Epithelial cell of alveolus of lung (primary cell): ENCODE results near the gene LCE3A. TPM values are rescaled to one million over a fixed set of nuclear protein-coding genes. Genes with fewer than 3 reads are reported as not detected.

Source experiments
- total RNA-seq: library from RNA; depleted of rRNA; stranded (reverse); fragments of >200 nt; gene quantifications from 2 replicates; pipeline ENCODE4 v1.2.1, GENCODE V29; 2015

LCE3A gene
- total RNA-seq = not detected in 2 replicates

GRCh38 chr1:152622803-152623202 lies at the start of gene LCE3A:
LCE3A (minus strand) TSS chr1:152623103; CDS start chr1:152623103, 0 bp downstream.

DNA sequence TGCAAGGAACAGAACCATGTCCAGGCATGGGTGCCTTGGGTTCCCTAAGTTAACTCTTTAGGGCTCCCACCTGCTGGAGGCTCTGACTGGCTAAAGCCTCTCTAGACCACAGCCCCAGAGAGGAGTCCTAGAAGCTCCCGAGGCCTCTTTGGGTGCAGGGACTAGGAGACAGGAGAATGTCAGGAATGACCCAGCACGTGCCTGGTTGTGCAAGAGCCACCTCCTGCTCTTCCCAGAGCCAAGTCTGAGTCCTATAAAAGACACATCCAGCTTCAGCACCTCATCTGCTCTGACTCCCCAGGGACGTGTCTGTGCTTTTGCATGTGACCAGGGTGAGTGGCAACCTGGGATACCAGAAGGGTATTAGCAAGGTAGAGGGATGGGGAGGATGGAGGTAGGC lies 40.2 kb upstream of the LCE3A start, which contains the start of gene LCE2D:
Gene LCE2D (plus strand): TSS at position 283 of the 400 bp plus-strand sequence. CDS start 726 bp downstream, outside the sequence.

DNA sequence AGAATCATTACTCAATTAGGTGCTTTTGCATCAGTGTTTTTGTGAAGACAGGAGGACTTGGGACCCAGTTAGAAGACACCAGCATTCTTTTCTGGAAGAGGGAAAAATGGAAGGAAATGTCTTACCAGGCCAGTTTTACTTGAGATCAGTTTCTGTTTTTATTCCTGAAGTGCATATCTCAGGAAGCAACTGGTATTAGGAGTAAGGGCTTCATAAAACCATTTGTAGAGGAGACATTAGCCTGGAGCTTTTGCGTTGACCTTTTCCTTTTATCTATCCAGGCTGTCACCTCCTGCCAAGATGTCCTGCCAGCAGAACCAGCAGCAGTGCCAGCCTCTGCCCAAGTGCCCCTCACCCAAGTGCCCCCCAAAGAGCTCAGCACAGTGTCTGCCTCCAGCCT lies 9.4 kb downstream of the LCE3A start, which contains the start of gene LCE3B:
Gene LCE3B (plus strand): TSS at position 301 of the 400 bp plus-strand sequence. CDS start 0 bp downstream, at position 301.

GRCh38 chr1:152599934-152600333 lies 23.0 kb downstream of the LCE3A start, which contains the start of gene LCE3C:
LCE3C (plus strand) TSS chr1:152600234; CDS start chr1:152600732, 498 bp downstream.

DNA sequence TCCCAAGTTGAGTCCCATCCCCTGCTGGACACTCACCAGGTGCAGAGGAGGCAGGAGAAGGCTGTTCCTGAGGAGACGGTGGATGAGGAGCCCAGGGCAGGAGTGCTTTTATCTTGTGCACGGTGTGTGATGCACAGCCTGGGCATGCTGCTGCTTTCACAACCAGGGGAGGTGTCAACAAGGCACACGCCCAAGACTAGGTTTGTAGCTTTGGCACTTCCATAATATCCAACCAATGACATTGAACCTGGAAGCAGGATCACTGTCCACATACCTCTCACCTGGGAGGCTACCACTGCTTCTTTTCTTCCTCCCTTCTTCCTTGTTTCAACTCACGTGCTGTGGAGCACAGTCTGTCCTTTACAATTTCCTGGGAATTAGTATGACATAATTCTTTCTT lies 42.5 kb downstream of the LCE3A start, which contains the start of gene LCE3D:
Gene LCE3D (minus strand): TSS at position 84 of the 400 bp plus-strand sequence. CDS start 580 bp downstream, outside the sequence.

Other genes with a start within 250 kb of the LCE3A start
- not detected in 2 replicates for gene CRNN, start 208.8 kb downstream of the LCE3A start, total RNA-seq
- not detected in 2 replicates for gene LCE5A, start 112.3 kb downstream of the LCE3A start, total RNA-seq
- gene CRCT1, start 108.6 kb downstream of the LCE3A start, total RNA-seq = not detected in 2 replicates
- not detected in 2 replicates for gene LCE3E, start 56.3 kb downstream of the LCE3A start, total RNA-seq
- not detected in 2 replicates for gene LCE3D, start 42.6 kb downstream of the LCE3A start, total RNA-seq
- gene LCE3C, start 22.9 kb downstream of the LCE3A start, total RNA-seq = not detected in 2 replicates
- not detected in 2 replicates for gene LCE3B, start 9.3 kb downstream of the LCE3A start, total RNA-seq
- gene LCE2D, start 40.3 kb upstream of the LCE3A start, total RNA-seq = not detected in 2 replicates
- not detected in 2 replicates for gene LCE2C, start 52.2 kb upstream of the LCE3A start, total RNA-seq
- gene LCE2B, start 63.0 kb upstream of the LCE3A start, total RNA-seq = not detected in 2 replicates
- gene LCE2A, start 75.2 kb upstream of the LCE3A start, total RNA-seq = not detected in 2 replicates
- not detected in 2 replicates for gene LCE4A, start 85.1 kb upstream of the LCE3A start, total RNA-seq
- gene KPRP, start 134.9 kb upstream of the LCE3A start, total RNA-seq = not detected in 2 replicates
- not detected in 2 replicates for gene LCE1F, start 152.0 kb upstream of the LCE3A start, total RNA-seq
- not detected in 2 replicates for gene LCE1E, start 163.2 kb upstream of the LCE3A start, total RNA-seq
- not detected in 2 replicates for gene LCE1D, start 173.6 kb upstream of the LCE3A start, total RNA-seq
- not detected in 2 replicates for gene LCE1C, start 183.5 kb upstream of the LCE3A start, total RNA-seq
- not detected in 2 replicates for gene LCE1B, start 188.9 kb upstream of the LCE3A start, total RNA-seq
- not detected in 2 replicates for gene LCE1A, start 204.4 kb upstream of the LCE3A start, total RNA-seq
- not detected in 2 replicates for gene LCE6A, start 219.8 kb upstream of the LCE3A start, total RNA-seq
- not detected in 2 replicates for gene LCE7A, start 236.9 kb upstream of the LCE3A start, total RNA-seq